CD4-positive, alpha-beta T cell treated with Interleukin-15 for 1 hour (primary cell): ENCODE results near the gene SLC47A1.
"Not testable (repeated sequence)": the region's sequence is repeated elsewhere in the genome, so short reads cannot be mapped to it uniquely, and the experiment has no call there.

ENCODE experiments used
- DNase-seq: peaks from one replicate; pipeline ENCODE4 v3.0.0-alpha.2; 2020

Gene SLC47A1, protein sequence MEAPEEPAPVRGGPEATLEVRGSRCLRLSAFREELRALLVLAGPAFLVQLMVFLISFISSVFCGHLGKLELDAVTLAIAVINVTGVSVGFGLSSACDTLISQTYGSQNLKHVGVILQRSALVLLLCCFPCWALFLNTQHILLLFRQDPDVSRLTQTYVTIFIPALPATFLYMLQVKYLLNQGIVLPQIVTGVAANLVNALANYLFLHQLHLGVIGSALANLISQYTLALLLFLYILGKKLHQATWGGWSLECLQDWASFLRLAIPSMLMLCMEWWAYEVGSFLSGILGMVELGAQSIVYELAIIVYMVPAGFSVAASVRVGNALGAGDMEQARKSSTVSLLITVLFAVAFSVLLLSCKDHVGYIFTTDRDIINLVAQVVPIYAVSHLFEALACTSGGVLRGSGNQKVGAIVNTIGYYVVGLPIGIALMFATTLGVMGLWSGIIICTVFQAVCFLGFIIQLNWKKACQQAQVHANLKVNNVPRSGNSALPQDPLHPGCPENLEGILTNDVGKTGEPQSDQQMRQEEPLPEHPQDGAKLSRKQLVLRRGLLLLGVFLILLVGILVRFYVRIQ

DNA sequence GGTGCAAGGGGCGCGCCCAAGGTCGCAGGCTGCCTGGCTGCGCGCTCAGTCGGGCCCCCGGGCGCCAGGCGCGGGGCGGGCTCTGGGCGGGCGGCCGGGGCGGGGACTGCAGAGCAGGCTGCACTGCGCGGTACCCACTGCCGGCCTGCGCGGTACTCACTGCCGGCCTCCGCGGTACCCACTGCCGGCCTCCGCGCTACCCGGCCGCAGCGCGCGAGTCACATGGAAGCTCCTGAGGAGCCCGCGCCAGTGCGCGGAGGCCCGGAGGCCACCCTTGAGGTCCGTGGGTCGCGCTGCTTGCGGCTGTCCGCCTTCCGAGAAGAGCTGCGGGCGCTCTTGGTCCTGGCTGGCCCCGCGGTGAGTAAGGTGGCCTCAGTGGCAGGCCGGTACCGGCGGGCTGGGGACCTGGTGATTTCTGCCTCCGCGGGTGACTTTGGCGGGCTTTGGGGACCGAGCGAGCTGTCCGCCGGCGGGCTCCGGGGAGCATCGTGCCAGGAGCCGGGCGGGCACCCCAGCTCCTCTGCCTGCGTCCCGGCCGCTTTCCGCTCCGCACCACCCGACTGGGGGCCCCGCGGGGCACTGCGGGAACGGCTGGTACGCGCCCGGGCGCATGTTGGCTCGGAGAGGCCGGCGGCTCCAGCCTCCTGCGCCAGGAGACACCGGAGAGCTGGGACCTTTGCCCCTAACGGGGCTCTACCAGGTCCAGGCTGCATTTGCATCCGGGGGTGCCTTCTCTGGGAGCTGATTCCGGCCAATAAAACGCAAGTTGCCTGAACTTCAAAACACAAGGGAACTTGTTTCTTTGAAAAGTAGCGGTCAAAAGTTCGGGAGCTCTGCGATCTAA is at the start of gene SLC47A1:
Gene SLC47A1, plus strand, starts transcription at position 137 of the 844 bp plus-strand sequence. Its CDS starts 86 bp downstream, at position 223.
- no peak for DNase-seq

DNA sequence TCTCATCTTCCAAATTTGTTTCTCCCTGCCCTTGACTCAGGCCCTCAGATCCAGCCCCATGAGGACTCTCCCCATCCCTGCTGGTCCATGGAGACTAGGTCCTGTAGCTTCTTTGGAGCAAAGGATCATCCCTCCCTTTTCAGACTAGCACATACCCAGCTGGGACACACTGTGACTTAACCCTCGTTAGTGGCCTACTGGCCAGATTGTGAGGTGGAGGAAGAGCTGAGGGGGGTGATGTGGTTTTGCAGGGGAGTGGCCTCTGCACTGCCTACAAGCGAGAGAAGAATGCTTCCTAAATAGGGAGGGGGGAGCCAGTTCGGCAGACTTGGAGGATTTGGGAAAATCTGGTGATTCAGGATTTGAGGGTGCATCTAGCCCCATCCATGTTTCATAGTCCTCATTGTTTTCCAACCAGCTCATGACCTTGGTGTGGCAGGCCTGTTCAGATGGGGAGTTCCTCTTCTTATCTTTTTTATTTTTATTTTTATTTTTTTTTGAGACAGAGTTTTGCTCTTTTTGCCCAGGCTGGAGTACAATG is 47.8 kb upstream of the SLC47A1 start:
- no peak for DNase-seq

DNA sequence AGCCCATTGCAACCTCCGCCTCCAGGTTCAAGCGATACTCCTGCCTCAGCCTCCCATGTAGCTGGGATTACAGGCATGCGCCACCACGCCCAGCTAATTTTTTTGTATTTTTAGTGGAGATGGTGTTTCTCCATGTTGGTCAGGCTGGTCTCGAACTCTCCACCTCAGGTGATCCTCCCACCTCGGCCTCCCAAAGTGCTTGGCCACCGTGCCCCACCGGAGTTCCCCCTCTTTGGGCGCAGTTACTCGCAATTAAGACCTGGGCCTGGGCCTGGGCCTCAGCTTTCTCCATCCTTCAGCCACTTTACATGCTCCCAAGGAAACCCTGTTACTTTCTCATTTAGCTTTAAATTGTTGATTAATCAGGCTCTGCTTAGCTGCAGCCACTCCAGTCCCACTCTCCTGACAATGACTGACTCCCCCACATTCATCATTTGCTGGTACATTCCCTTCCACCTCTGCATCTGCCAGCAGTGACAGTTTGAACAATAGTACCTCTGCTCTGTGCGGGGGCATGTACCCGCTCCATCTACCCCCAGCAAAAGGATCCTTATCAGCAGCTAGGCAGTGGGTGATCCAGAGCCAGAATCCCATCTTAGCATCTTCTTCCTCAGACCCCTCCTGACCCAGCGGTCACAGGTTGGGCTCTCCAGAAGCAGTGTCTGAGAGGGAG is 47.2 kb upstream of the SLC47A1 start:
- no peak for DNase-seq

DNA sequence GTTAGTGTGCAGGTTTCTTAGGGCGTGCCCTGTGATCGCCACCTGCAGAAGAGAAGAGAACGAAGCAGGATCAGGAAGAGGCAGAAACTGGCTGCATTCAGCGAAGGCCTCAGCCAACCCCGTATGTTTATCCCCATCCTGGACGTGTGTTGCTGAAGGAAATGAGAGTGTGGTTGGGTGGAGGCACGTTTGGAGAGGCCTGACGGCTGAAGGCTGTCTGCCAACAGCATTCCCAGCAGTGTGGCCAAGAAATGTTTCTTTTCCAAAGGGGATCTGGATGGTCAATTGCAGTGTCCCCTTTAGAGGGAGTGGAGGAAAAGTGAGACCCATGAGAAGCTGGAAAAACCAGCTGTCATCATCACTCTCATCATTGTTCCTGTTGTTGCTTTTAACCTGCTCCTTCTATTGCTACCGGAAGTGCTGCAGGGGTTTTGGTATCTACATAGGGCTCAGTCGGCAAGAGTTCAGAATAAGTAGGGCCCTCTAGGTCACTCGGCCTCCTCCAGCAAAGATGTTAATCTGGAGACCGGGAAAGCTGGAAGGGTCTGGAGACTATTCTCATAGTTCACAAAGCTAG is 46.5 kb upstream of the SLC47A1 start:
- no peak for DNase-seq

DNA sequence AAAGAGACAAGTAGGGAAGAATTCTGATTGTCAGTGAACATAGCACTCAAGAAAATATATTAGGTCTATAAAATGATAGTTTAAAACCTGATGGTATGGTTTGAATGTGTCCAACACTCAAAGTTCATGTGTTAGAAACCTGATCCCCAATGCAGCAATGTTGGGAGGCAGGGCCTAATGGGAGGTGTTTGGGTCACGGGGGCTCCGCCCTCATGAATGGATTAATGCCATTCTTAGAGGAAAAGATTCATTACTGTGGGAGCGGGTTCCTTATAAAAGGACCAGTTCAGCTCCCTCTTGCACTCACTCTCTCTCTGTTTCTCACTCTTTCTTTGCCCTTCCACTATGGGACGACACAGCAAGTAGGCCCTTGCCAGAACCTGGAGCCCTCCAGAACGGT is 41.5 kb upstream of the SLC47A1 start:
- DNase-seq = no peak

DNA sequence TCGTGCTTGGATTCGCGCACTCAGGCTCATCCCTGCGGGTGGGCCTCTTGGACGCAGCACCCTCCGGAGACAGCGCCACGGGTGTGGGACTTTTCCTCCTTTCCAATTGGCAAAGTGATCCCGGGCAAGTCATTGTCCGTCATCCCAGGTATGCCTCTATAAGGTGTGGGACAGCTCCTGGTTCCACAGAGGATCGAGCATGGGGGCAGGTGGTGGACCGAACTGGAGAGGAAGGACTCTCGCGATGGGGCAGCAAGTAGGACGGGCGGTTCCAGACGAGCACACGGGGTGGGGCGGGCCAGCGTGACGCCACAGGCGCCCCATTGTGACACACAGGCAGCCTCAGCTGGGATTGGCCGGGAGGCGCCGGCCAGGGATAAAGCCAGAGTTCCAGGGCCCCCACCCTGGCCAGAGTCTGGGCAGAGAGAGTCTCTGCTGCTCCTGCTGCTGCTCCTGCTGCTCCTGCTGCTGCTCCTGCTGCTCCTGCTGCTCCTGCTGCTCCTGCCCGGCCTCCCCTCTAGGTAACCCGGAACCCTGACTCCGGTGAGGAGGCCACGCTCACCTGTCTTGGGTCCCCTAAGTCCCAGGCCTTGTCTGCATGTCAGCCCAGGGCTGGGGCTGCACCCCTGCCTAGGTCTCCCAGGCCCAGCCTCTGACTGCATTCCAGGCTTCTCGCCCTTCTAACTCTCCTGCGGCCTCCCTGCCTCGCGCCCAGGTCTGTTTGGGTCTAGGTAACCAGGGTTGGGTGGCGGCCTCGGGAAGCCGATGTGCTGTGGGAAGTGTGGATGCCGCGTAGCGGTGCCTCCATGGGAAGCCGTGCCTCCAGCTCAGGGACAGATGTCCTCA is 38.5 kb upstream of the SLC47A1 start:
- no peak for DNase-seq

DNA sequence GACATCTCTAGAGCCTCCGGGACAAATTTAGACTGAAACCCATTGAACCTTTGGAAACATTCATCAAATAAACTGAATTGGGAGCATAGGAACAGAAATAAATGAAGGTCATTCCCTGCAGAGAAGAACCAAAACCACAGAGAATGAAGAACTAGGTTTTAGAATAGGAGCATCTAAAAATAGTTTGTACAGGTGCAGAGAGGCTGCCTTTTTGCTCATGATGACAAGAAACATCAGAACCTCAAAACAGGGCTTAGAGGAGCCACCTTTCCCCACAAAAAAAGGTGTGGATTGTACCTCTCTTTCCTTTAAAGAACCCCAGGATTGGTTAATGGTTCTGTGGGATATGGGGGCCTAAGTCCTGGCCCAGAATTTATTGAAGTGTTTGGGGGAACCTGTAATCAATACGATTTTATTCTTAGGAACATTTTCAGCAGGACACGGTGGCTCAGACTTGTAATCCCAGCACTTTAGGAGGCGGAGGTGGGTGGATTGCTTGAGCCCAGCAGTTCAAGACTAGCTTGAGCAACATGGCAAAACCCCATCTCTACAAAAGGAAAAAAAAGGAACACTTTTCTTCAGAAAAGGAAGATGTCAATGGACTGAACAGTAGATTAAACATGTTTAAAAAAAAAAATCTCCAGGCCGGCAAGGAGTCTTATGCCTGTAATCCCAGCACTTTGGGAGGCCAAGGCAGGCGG is 37.7 kb upstream of the SLC47A1 start:
- no peak for DNase-seq

DNA sequence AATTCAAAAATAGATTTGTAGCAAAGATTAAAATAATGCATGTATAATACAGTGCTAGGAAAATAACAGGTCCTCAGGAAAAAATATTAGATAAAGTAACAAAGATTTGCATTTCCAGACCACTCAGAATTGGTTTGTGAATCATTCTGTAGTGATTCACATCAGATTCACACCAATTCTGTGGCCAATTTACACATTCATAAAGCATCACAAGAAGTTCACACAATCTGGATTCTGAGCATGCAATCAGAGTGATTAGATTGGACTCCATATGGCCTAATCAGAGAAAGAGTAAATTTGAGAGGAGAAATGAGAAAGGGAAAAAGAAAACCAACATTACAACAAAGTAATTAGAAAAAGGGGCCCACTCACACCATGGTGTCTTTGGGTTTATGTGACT is 36.0 kb upstream of the SLC47A1 start:
- no peak for DNase-seq

DNA sequence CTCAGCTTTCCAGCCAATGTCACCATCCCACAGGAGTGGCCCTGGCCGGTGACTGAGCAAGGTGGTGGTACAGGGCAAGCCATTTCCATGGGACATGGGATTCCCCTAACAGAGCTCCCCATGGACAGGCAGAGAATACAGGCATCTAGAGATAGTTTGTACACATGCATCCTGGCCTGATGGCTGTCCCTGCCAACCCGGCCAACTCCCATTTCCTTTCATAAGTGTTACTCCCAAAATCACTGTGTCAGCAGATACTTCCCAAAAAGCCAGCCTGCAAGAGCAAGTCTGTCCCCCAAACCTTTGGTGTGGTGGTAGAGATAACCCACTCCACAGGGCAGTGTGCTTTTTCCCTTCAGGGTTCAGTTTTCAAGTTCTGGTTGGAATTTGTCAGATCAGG is 32.4 kb upstream of the SLC47A1 start:
- no peak for DNase-seq

DNA sequence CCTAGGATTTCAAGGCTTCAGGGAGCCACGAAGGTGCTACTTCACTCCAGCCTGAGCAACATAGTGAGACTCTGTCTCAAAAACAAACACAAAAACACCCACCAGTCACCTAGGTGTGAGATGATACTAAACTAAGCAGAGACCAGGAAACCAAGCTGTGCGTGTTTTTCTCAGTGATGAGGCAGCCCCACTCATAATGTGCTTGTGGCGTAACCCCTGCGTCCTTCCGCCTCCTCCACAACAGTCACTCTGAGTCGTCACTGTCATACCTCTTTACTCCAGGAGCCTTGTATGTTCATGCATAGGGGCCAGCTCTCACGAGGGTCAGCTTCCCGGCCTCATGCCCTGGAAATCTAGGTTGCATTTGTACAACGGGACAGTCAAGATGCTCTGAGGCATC is 31.1 kb upstream of the SLC47A1 start:
- peak; percentile 49 for DNase-seq

DNA sequence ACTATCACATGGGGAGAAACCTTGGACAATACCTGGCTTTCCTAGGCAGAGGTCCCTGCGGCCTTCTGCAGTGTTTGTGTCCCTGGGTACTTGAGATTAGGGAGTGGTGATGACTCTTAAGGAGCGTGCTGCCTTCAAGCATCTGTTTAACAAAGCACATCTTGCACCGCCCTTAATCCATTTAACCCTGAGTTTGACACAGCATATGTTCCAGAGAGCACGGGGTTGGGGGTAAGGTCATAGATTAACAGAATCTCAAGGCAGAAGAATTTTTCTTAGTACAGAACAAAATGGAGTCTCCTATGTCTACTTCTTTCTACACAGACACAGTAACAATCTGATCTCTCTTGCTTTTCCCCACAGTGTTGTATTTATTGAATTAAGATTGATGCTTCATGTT is 28.1 kb upstream of the SLC47A1 start:
- DNase-seq = not testable (repeated sequence)

DNA sequence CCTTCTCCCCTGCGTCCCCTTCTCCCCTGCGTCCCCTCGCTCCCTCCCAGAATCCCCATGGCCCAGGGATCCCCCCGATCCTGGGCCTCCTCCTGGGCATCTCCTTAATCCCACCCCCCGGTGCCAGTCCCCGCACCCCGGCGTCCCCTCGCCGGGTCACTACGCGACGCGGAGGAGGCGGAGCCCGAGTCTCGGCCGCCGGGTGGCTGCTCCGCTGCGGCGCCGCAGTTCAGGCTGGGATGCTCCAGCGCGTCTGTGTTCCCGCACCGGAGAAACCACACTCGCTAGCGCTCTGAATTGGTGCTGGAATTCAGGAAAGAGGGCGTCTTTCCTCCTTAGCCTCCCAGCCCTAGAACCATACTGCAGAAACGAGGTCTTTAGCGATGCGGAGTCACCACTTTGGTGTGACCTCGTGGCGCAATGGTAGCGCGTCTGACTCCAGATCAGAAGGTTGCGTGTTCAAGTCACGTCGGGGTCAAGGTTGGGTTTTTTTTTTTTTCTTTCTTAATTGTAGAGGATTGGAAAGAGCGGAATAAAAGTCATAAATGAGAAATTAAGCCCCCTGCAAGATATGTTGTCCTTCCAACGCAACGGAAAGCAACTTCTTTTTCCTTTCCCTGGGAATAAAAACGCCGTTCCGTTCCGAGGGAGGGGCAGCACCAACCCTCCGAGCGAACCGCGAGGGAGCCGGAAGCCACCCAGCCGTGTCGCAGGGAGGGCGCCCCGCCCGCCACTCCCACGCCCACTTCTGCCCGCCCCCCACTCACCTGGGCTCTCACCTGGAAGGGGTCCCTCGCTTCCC is 25.7 kb upstream of the SLC47A1 start:
- DNase-seq = peak; percentile 86

DNA sequence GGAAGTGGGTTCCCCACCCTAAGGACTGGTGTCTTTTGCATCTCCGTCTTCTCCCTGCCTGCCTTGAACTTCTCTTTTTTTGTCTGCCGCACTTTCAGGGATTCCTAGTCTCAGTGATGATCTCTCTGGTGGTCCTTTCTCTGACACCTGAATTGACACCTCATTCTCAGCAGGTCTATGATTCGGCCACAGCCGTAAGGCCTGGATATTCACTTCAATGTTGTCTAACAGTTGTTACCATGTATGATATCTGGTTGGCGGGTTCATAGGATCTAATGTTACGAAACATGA is 25.1 kb upstream of the SLC47A1 start:
- DNase-seq = no peak

DNA sequence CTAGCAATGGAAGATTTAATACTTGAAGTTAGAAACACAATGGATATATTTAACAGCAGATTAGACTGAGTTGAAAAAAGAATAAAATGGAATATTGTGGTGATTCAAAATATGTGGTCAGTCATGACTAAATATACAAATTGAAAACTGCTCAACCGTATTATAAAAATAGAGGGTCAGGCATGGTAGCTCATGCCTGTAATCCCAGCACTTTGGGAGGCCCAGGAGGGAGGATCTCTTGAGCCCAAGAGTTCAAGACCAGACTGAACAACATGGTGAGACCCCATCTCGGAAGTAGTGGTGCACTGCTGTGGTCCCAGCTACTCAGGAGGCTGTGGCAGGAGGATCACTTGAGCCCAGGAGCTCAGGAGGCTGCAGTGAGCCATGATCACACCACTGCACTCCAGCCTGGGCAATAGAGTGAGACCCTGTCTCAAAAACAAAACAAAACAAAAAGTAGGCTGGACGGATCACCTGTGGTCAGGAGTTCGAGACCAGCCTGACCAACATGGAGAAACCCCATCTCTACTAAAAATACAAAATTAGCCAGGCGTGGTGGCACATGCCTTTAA is 24.3 kb upstream of the SLC47A1 start:
- DNase-seq = not testable (repeated sequence)

DNA sequence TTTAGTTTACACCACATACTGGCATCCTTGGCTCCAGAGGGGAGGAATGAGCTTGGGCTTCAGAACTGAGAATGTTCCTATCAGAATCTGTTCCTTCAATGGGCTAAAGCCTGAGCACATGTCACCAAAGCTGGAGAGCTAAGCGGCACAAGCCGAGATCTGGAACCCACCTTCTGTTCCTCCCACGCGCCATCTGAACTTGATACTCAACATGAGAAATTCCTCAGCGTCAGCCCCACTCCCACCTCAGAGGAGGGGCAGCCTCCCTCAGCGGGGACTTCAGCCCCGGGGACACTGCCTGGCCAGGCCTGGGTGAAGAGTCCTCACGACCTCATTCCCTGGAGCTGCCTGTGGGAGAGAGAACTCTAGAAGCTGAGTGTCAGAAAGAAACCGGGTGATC is 22.8 kb upstream of the SLC47A1 start:
- no peak for DNase-seq

DNA sequence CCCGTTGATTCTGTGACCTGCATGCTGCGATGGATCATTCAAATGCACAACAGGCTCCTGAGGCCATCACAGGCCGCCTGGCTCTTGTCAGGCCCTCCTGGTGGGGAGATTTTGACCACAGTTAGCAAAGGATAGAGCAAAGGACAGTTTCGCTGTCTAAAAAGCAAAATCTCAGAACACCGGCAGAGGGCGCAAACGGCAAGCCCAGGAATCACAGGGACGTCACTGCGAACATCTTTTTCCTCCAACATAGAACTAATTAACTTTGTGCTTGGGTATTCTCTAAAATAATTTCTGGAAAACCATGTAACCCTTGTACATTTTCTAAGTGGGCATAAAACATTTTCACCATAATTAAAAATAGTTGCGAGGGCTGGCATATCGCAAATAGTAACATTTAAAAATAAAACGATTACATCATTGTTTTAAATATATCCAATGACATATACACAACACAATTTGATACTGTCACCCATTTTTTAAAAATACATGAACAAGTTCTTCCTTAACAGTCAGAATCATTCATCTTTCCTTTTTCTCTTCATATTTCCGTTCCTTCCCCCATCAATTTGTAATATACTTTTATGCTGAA is 19.7 kb upstream of the SLC47A1 start:
- DNase-seq = peak; percentile 57

DNA sequence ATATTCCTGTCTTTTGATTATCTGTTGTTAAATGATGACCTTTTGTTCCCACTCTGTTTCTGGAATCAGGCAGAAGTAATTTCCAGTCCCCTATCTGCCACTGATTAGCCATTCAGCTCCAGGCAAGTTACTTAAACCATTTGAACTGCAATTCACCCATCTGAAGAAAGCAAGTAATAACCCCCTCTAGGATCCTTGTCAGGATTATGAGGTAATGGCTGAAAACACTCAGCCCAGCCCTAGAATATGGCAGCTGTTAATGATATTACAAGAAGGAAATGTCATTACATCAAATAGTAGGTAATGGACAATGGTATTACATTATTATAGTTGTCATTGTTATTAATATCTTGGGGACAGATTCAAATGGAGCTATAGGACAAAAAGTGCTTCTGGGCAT is 16.0 kb upstream of the SLC47A1 start:
- DNase-seq = no peak

DNA sequence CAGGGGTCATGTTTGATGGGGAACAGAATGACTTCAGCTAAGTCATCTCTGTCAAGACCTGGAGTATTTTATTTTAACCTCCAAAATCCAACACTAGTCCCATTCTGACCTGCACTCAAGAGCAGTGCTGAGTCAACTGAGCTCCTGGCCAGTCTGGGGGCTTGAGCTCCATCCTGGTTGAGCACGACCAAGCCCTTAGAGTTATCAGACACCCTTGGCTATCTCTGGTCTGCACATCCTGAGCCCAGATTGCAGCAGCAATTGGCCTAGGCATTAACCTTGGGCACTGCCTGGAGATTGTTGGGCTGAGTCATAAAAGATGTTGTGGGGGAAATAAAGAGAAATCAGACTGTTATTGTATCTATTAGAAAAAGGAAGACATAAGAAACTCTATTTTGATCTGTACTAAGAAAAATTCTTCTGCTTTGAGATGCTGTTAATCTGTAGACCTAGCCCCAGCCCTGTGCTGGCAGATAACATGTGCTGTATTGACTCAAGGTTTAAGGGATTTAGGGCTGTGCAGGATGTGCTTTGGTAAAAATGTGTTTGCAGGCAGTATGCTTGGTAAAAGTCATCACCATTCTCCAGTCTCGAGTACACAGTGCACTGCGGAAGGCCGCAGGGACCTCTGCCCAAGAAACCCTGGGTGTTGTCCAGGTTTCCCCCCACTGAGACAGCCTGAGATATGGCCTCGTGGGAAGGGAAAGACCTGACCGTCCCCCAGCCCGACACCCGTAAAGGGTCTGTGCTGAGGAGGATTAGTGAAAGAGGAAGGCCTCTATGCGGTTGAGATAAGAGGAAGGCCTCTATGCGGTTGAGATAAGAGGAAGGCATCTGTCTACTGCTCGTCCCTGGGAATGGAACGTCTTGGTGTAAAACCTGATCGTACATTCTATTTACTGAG is 14.0 kb upstream of the SLC47A1 start:
- DNase-seq = not testable (repeated sequence)
